Type B pancreatic cell (in vitro differentiated cells): ENCODE data around the gene COL5A1. TPM values are rescaled to one million over a fixed set of nuclear protein-coding genes. Genes with fewer than 3 reads are reported as not detected.

Experiments used
- DNase-seq: peaks from one replicate; pipeline ENCODE4 v3.0.0; 2021; ENCODE audit warnings: mixed read lengths; ENCODE audit not compliant: unreplicated experiment; ENCODE audit errors: extremely low spot score
- H3K27ac Mint-ChIP-seq: 2 replicates; pipeline ENCODE4 v1.8.0; 2021; ENCODE audit warnings: mild to moderate bottlenecking, mixed read lengths
- H3K27me3 Mint-ChIP-seq: 2 replicates; pipeline ENCODE4 v1.8.0; 2021; ENCODE audit warnings: mixed read lengths
- H3K36me3 Mint-ChIP-seq: 2 replicates; pipeline ENCODE4 v1.8.0; 2021; ENCODE audit warnings: mixed read lengths
- H3K4me1 Mint-ChIP-seq: one replicate; pipeline ENCODE4 v1.8.0; 2021; ENCODE audit warnings: mixed read lengths; ENCODE audit not compliant: unreplicated experiment
- H3K4me3 Mint-ChIP-seq: 2 replicates; pipeline ENCODE4 v1.8.0; 2021; ENCODE audit warnings: mild to moderate bottlenecking, mixed read lengths
- H3K9me3 Mint-ChIP-seq: 2 replicates; pipeline ENCODE4 v1.8.0; 2021; ENCODE audit warnings: mixed read lengths
- total RNA-seq: library from RNA; stranded (reverse); gene quantifications from 2 replicates; pipeline ENCODE4 v1.2.1, GENCODE V29; 2021; ENCODE audit warnings: low replicate concordance
- TF ChIP-seq, protein P1 (sequence below): fragments of 200-600 bp; sonication (generic); conservative IDR thresholded peaks from 2 replicates; pipeline ENCODE4 v1.5.0; 2021; ENCODE audit warnings: antibody characterized with exemption, mild to moderate bottlenecking

The COL5A1 gene
- total RNA-seq, 1 donor from 2014 or later, result 112 TPM

DNA sequence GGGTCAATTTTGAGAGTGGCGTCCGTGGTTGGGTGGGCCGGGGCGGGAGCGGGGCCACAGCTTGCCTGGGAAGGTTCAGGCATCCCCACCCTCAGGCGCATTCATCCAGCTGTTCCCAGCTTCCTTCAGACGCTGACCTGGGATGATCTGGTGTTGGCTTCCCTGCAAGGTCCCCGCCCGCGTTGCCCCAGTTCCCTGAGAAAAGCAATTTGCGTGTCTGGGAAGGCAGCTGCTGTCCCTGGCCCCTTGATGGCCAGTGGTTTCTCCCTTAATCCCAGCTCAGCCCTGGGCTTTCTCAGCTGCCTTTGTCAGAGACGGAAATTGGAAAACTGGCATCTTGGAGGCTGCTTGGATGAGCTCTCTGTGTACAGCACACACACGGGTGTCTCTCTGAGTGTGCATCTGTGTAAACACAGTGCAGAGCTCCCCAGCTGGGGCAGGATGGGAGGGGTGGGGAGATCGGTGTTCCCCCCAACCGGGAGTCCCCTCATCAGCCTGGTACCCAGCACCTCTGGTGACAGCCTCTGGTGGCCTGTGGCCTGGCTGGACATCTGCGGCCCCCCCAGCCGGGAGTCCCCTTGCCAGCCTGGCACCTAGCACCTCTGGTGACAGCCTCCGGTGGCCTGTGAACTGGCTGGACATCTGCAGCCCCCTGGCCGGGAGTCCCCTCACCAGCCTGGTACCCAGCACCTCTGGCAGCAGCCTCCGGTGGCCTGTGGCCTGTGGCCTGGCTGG lies 94.0 kb downstream of the COL5A1 start:
- H3K36me3 Mint-ChIP-seq, result peaks cover 4% of the 10 kb centered on the region
- DNase-seq, result no peak
- H3K4me3 Mint-ChIP-seq, result no peak overlapping the region
- H3K27me3 Mint-ChIP-seq, result peaks cover 4% of the 10 kb centered on the region
- H3K27ac Mint-ChIP-seq, result no peak overlapping the region
- H3K9me3 Mint-ChIP-seq, result no peaks in the 10 kb centered on the region
- TF ChIP-seq, protein P1, sequence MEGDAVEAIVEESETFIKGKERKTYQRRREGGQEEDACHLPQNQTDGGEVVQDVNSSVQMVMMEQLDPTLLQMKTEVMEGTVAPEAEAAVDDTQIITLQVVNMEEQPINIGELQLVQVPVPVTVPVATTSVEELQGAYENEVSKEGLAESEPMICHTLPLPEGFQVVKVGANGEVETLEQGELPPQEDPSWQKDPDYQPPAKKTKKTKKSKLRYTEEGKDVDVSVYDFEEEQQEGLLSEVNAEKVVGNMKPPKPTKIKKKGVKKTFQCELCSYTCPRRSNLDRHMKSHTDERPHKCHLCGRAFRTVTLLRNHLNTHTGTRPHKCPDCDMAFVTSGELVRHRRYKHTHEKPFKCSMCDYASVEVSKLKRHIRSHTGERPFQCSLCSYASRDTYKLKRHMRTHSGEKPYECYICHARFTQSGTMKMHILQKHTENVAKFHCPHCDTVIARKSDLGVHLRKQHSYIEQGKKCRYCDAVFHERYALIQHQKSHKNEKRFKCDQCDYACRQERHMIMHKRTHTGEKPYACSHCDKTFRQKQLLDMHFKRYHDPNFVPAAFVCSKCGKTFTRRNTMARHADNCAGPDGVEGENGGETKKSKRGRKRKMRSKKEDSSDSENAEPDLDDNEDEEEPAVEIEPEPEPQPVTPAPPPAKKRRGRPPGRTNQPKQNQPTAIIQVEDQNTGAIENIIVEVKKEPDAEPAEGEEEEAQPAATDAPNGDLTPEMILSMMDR, result no peak
- peaks cover 12% of the 10 kb centered on the region for H3K4me1 Mint-ChIP-seq

- Mint-ChIP-seq H3K36me3 (peaks cover 4% of the 10 kb centered on the region), H3K4me3 (no peak overlapping the region), H3K27ac (no peak overlapping the region), H3K4me1 (peaks cover 12% of the 10 kb centered on the region), H3K27me3 (peaks cover 4% of the 10 kb centered on the region), H3K9me3 (no peaks in the 10 kb centered on the region)
- TF ChIP-seq, protein P1, result no peak
- DNase-seq, result no peak
These were observed 95.3 kb downstream of the COL5A1 start for GRCh38 chr9:134736791-134737497.

DNA sequence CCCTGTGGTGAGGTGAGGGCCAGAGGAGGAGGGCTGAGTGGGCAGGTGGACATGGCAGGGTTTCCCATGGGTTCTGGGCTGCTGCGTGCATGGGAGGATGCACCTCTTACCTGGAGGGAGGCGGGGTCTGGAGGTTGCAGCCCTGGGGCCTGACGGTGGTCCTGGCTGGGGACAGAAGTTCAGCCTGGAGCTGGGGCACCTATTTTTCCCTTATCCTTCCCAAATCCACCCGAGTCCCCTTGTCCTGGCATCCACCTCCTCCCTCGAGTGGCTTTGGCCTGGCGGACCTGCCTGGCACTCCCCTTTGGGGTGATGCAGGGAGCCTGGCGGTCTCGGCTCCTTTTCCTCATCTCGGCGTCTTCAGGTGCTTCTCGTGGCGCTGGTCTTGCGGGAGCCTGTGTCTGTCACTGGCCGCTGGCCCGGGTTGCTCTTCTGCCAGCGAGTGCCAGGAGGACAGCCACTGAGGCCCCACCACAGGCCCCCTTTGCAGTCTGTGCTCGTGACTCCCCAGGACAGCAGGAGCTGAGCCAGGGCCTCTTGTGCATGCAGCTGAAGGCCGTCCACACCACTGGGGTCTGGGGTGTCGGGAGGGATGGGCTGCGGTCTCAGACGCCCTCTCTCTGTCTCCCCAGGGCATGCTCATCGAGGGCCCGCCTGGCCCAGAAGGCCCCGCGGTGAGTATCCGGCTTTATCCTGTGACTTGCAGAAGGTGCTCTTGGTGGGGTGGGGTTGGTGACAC lies 96.4 kb downstream of the COL5A1 start:
- no peak for DNase-seq
- TF ChIP-seq, protein P1, result no peak
- no peaks in the 10 kb centered on the region for H3K36me3 Mint-ChIP-seq
- H3K9me3 Mint-ChIP-seq, result no peaks in the 10 kb centered on the region
- H3K4me3 Mint-ChIP-seq, result no peak overlapping the region
- H3K27ac Mint-ChIP-seq, result no peak overlapping the region
- H3K4me1 Mint-ChIP-seq, result peaks cover 12% of the 10 kb centered on the region
- peaks cover 4% of the 10 kb centered on the region for H3K27me3 Mint-ChIP-seq

- Mint-ChIP-seq H3K36me3 (no peaks in the 10 kb centered on the region), H3K27me3 (peaks cover 4% of the 10 kb centered on the region), H3K27ac (no peak overlapping the region), H3K9me3 (no peaks in the 10 kb centered on the region), H3K4me1 (peaks cover 12% of the 10 kb centered on the region), H3K4me3 (no peak overlapping the region)
- TF ChIP-seq, protein P1, result peak; percentile 94
- peak; percentile 86 for DNase-seq
These were observed 97.5 kb downstream of the COL5A1 start for GRCh38 chr9:134738869-134739659.

DNA sequence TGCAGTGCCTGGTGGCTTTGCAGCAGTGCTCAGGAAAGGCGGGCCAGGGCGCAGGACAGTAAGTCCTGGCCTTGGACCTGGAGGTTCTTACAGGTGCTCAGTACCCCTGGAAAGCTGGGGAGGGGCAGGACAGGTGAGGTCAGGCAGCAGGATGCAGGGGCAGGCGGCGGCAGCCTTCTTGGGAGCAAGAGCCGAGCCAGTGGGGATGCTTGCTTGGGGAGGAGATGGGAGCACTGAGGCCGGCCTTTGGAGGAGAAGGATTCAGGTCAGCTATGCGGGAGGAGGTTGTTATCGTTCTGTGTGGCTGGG lies 98.0 kb downstream of the COL5A1 start:
- TF ChIP-seq, protein P1, result no peak
- Mint-ChIP-seq H3K9me3 (no peaks in the 10 kb centered on the region), H3K36me3 (no peaks in the 10 kb centered on the region), H3K27ac (no peak overlapping the region), H3K4me3 (no peak overlapping the region), H3K4me1 (peaks cover 11% of the 10 kb centered on the region), H3K27me3 (peaks cover 4% of the 10 kb centered on the region)
- DNase-seq, result no peak
